K562 (cell line): ENCODE data around the gene LAMP1. TPM values are rescaled to one million over a fixed set of nuclear protein-coding genes. Genes with fewer than 3 reads are reported as not detected.
A peak's percentile ranks its signal among the peaks of the same experiment; 100 is the strongest.

Experiments
- ATAC-seq: fragments of 200-7000 bp; cut with Tn5 transposase; 3 replicates; pipeline ENCODE4 v1.9.1; 2020; ENCODE audit warnings: moderate library complexity
- BruUV-seq: library from RNA; stranded (reverse); fragments of 400-500 nt; replicated peaks from 2 replicates; lab custom pipeline; 2021; lab: Mats Ljungman, UMichigan
- CTCF ChIA-PET: fragments of 300-600 bp; formaldehyde crosslinking; extraction: SDS; loops from one replicate; lab custom pipeline; 2021; ENCODE audit warnings: low intra/inter-chr PET ratio; lab: Yijun Ruan, JAX
- POLR2A ChIA-PET: fragments of 300-600, 350-650 bp; sonication (Branson Sonifier 250); formaldehyde crosslinking; extraction: SDS; loops from one replicate; lab custom pipeline; 2021; ENCODE audit warnings: antibody characterized with exemption, inconsistent platforms; lab: Yijun Ruan, JAX
- DNase-seq, 4 experiments: peaks; one replicate each; pipeline versions ENCODE4 v3.0.0 to v3.0.0-alpha.2; 2011 to 2018; ENCODE audit warnings: low spot score in 3 of 4, mixed read lengths in 3 of 4; ENCODE audit errors: extremely low read depth in 1 of 4
- FAIRE-seq: peaks from 2 replicates; lab custom pipeline; 2011; peaks lifted over from hg19 to GRCh38; lab: Jason Lieb, UNC
- H2AFZ ChIP-seq: 2 replicates; pipeline ENCODE4 v1.6.0; 2011; ENCODE audit warnings: low read depth, low read length, control low read depth, inconsistent platforms
- H3K27ac ChIP-seq: fragments of 200-600 bp; 3 replicates; pipeline ENCODE4 v1.8.0; 2011; ENCODE audit warnings: low read depth, mild to moderate bottlenecking, control low read depth, inconsistent platforms, low read length, moderate library complexity, mixed read lengths; ENCODE audit errors: extremely low read depth
- H3K27me3 ChIP-seq, 2 experiments: fragments of 300-600 bp in 1 of 2; 2 replicates in 1 of 2; 3 replicates in 1 of 2; pipeline versions ENCODE4 v1.6.0 to v1.8.0; 2011; ENCODE audit warnings: inconsistent platforms in 2 of 2, low read length in 2 of 2, mild to moderate bottlenecking in 1 of 2, mixed read lengths in 1 of 2, moderate library complexity in 1 of 2; ENCODE audit not compliant: control insufficient read depth in 2 of 2, insufficient read depth in 2 of 2
- H3K36me3 ChIP-seq: fragments of 300-600 bp; 3 replicates; pipeline ENCODE4 v1.8.0; 2011; ENCODE audit warnings: mild to moderate bottlenecking, low read length, inconsistent platforms; ENCODE audit not compliant: control insufficient read depth, insufficient read depth
- H3K4me1 ChIP-seq, 2 experiments: fragments of 200-600 bp in 1 of 2; replicated peaks in 1 of 2; 2 replicates in 1 of 2; 3 replicates in 1 of 2; pipeline versions ENCODE4 v1.5.1 to v1.8.0; 2011; ENCODE audit warnings: inconsistent platforms in 2 of 2, low read length in 2 of 2, mild to moderate bottlenecking in 1 of 2, mixed read lengths in 1 of 2, moderate library complexity in 1 of 2; ENCODE audit not compliant: control insufficient read depth in 2 of 2, insufficient read depth in 2 of 2
- H3K4me2 ChIP-seq: 2 replicates; pipeline ENCODE4 v1.6.1; 2011; ENCODE audit warnings: low read length, control low read depth, inconsistent platforms, mixed read lengths; ENCODE audit not compliant: insufficient read depth
- H3K4me3 ChIP-seq: fragments of 200-600 bp; sonication (generic), shearing (Covaris generic); 2 replicates; pipeline ENCODE4 v1.5.1; 2016; ENCODE audit warnings: control low read depth, inconsistent platforms
- H3K79me2 ChIP-seq: fragments of 200-600 bp; 3 replicates; pipeline ENCODE4 v1.8.0; 2011; ENCODE audit warnings: low read length, inconsistent platforms; ENCODE audit not compliant: control insufficient read depth, insufficient read depth
- H3K9ac ChIP-seq, 2 experiments: 2 replicates each; pipeline versions ENCODE4 v1.6.0 to v1.6.1; 2011; ENCODE audit warnings: low read depth in 2 of 2, low read length in 2 of 2, control low read depth in 1 of 2, inconsistent platforms in 1 of 2, mild to moderate bottlenecking in 1 of 2, mixed read lengths in 1 of 2; ENCODE audit not compliant: insufficient read depth in 1 of 2
- H3K9me1 ChIP-seq: one replicate; pipeline ENCODE4 v1.6.0; 2011; ENCODE audit warnings: inconsistent platforms, mild to moderate bottlenecking, low read length, moderate library complexity; ENCODE audit not compliant: control insufficient read depth, insufficient read depth
- H3K9me3 ChIP-seq: replicated peaks from 2 replicates; pipeline ENCODE4 v1.5.1; 2011; ENCODE audit warnings: low read depth, low read length, inconsistent platforms; ENCODE audit not compliant: control insufficient read depth, insufficient read depth
- H4K20me1 ChIP-seq: replicated peaks from 2 replicates; pipeline ENCODE4 v1.6.1; 2011; ENCODE audit warnings: low read length, inconsistent platforms, mixed read lengths; ENCODE audit not compliant: control insufficient read depth, insufficient read depth
- CHD7 ChIP-seq: fragments of 200-600 bp; sonication (generic); IDR thresholded peaks from one replicate; pipeline ENCODE4 v1.6.1; 2012; ENCODE audit warnings: mild to moderate bottlenecking, low read depth, low read length, inconsistent platforms
- HES1 ChIP-seq: fragments of 450-650 bp; IDR thresholded peaks from 2 replicates; pipeline ENCODE4 v1.6.1; 2016; ENCODE audit warnings: low read depth, mild to moderate bottlenecking, moderate library complexity
- KLF13 ChIP-seq: fragments of 450-650 bp; IDR thresholded peaks from 2 replicates; pipeline ENCODE4 v1.6.1; 2016; ENCODE audit warnings: missing genetic modification characterization, low read depth, mild to moderate bottlenecking, missing compliant biosample characterization, moderate library complexity, borderline replicate concordance
- TFAP4 ChIP-seq: sonication (generic); formaldehyde crosslinking; IDR thresholded peaks from 2 replicates; pipeline ENCODE4 v1.8.0; 2022; ENCODE audit warnings: missing genetic modification reagents, mild to moderate bottlenecking, moderate library complexity, borderline replicate concordance
- ZNF282 ChIP-seq: sonication (generic); formaldehyde crosslinking; IDR thresholded peaks from 2 replicates; pipeline ENCODE4 v1.8.1; 2023; ENCODE audit warnings: missing genetic modification reagents
- ZNF3 ChIP-seq: fragments of 250-450 bp; sonication (Bioruptor Pico); IDR thresholded peaks from 2 replicates; pipeline ENCODE4 v1.5.0; 2021; ENCODE audit warnings: mild to moderate bottlenecking, moderate library complexity
- ZNF707 ChIP-seq: fragments of 250-450 bp; sonication (Bioruptor Pico); conservative IDR thresholded peaks from 2 replicates; pipeline ENCODE4 v1.8.0; 2022; ENCODE audit warnings: inconsistent platforms, mild to moderate bottlenecking, moderate library complexity
- WGBS: fragments of 100-300 bp; shearing (Covaris generic); methylation state at CpG from one replicate; pipeline ENCODE4 v1.1.6; 2016; ENCODE audit warnings: low coverage, mixed read lengths; ENCODE audit not compliant: insufficient coverage; ENCODE audit errors: missing lambda C conversion rate; 5-methylcytosine and 5-hydroxymethylcytosine counted together
- in situ Hi-C: fragments of 300-500 bp; cut with MboI; formaldehyde crosslinking; loops from 4 replicates; pipeline ENCODE4 v1.15.0; 2018; ENCODE audit warnings: inconsistent platforms, mixed read lengths
- intact Hi-C: fragments of 100-400 bp; cut with micrococcal nuclease; formaldehyde crosslinking; loops from 2 replicates; pipeline ENCODE4 v1.14.2; 2022
- polyA plus RNA-seq, 8 experiments: library from polyadenylated mRNA; depleted of rRNA in 4 of 8; stranded (reverse) in 5 of 8; unstranded in 3 of 8; fragments of >200 nt; fragmentation: Nextera tagmentation in 2 of 8; fragmentation: Illumina TruSeq in 1 of 8; extraction: Ambion mirVana in 2 of 8; extraction: Trizol in 1 of 8; gene quantifications; 2 replicates each; pipeline versions ENCODE4 v1.2.1 to v1.2.3, GENCODE V29; 2011 to 2014; ENCODE audit warnings: inconsistent platforms in 1 of 8, missing spikeins in 1 of 8
- total RNA-seq, 7 experiments: library from RNA; depleted of rRNA in 6 of 7; stranded (reverse); fragments of >200 nt in 6 of 7; fragmentation: Illumina TruSeq in 2 of 7; extraction: Trizol in 2 of 7; gene quantifications; 2 replicates each; pipeline versions ENCODE4 v1.2.1 to v1.2.3, GENCODE V29; 2011 to 2021; ENCODE audit warnings: low replicate concordance in 1 of 7

Gene LAMP1
- total and polyA plus RNA-seq, 9 of the 15 experiments (the other 6 are each of a cell fraction or from before 2014, with no cell fraction given): 2.2 to 70.1 (median 30.5) TPM

- TF ChIP-seq ZNF3 (CRISPR knock-in tag) (no peak), ZNF707 (no peak)
- TF ChIP-seq, all 486 proteins: peak for 0
Observed at GRCh38 chr13:113333076-113333475, 36.0 kb downstream of the LAMP1 start (continued).

- ChIA-PET POLR2A (no interaction called here), CTCF (no interaction called here)
- WGBS: 44% methylated on average over 15 of the region's 17 CpGs
- Histone ChIP-seq H2AFZ (no peak overlapping the region), H3K9ac (no peak overlapping the region; a peak in 1 of 4 replicates), H3K4me2 (no peak overlapping the region), H3K4me3 (no peak overlapping the region), H3K36me3 (no peaks in the 10 kb centered on the region), H3K27me3 (no peaks in the 10 kb centered on the region), H3K27ac (no peak overlapping the region), H3K9me3 (no peaks in the 10 kb centered on the region), H3K9me1 (no peaks in the 10 kb centered on the region), H4K20me1 (no peaks in the 10 kb centered on the region), H3K79me2 (no peaks in the 10 kb centered on the region), H3K4me1 (peaks cover 0 to 8% of the 10 kb centered on the region in 2 experiments; a peak in 2 of 5 replicates)
- intact Hi-C loops: no loop called here
- BruUV-seq: no TSS peak
- no peak for FAIRE-seq
- peak in 1 of 4 experiments; percentile 16 for DNase-seq
- ATAC-seq: peak; percentile 75
- in situ Hi-C loops: no loop called here
- TF ChIP-seq TFAP4 (CRISPR knock-in tag) (peak; percentile 87), KLF13 (tag) (no peak), ZNF282 (no peak), HES1 (no peak), CHD7 (no peak)
Observed at GRCh38 chr13:113337556-113337955, 40.5 kb downstream of the LAMP1 start.
